ENCODE data around the gene BNC2. TPM values are rescaled to one million over a fixed set of nuclear protein-coding genes. Genes with fewer than 3 reads are reported as not detected.

BNC2 gene
- total and polyA plus RNA-seq, 2 experiments from 2014 or later, result 19.3 to 20.7 TPM

- TF ChIP-seq, protein P1, sequence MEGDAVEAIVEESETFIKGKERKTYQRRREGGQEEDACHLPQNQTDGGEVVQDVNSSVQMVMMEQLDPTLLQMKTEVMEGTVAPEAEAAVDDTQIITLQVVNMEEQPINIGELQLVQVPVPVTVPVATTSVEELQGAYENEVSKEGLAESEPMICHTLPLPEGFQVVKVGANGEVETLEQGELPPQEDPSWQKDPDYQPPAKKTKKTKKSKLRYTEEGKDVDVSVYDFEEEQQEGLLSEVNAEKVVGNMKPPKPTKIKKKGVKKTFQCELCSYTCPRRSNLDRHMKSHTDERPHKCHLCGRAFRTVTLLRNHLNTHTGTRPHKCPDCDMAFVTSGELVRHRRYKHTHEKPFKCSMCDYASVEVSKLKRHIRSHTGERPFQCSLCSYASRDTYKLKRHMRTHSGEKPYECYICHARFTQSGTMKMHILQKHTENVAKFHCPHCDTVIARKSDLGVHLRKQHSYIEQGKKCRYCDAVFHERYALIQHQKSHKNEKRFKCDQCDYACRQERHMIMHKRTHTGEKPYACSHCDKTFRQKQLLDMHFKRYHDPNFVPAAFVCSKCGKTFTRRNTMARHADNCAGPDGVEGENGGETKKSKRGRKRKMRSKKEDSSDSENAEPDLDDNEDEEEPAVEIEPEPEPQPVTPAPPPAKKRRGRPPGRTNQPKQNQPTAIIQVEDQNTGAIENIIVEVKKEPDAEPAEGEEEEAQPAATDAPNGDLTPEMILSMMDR (IDR thresholded peaks at IDR 0.05; ENCODE audit: poor library complexity), result no peak
- TF ChIP-seq EZH2 (IDR thresholded peaks at IDR 0.05; ENCODE audit: borderline replicate concordance), result no peak
- no peak for TF ChIP-seq EZH2phosphoT487 (IDR thresholded peaks at IDR 0.05; ENCODE audit: low read depth, severe bottlenecking, unreplicated experiment)
- H3K36me3 ChIP-seq (replicated peaks; ENCODE audit: insufficient read depth, low read depth), result no peaks in the 10 kb centered on the region
- peak; percentile 22 for DNase-seq (ENCODE audit: low spot score)
- H3K4me3 ChIP-seq, result no peak overlapping the region
- H4K20me1 ChIP-seq (ENCODE audit: insufficient read depth, poor library complexity, severe bottlenecking), result no peaks in the 10 kb centered on the region
- no peaks in the 10 kb centered on the region for H3K9me2 ChIP-seq (replicated peaks; ENCODE audit: insufficient read depth)
- no peak overlapping the region for H2AFZ ChIP-seq
- H3K9me3 ChIP-seq (ENCODE audit: low read depth), result no peaks in the 10 kb centered on the region
- no peaks in the 10 kb centered on the region for H3K79me2 ChIP-seq
- no peak overlapping the region for H3K27ac ChIP-seq
- H3K4me2 ChIP-seq, result no peak overlapping the region
- peaks cover 19% of the 10 kb centered on the region for H3K4me1 ChIP-seq (ENCODE audit: insufficient read depth)
- H3K27me3 ChIP-seq, result no peaks in the 10 kb centered on the region
- 72% methylated on average over 13 of the region's 13 CpGs for WGBS (ENCODE audit: low lambda C conversion rate, missing lambda C conversion rate)
These were observed 339.5 kb downstream of the BNC2 start for GRCh38 chr9:16530669-16531642.

DNA sequence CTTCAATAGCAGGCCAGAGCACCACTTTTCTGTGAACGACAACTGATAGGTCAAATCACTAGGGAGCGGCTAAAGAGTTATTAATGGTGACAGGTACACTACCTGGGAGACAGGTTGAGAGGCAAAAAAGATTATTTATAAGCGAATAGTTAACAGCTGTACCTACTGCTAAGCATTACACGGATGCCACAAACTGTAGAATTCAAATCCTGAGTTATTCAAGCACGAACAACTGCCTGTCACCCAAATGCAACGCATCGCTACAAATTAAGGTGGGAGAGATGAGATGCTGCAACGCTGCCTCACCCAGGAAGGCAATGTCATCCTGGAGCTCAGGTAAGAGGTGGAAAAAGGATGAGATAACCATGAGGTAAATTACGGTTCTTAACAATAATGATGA lies 342.9 kb downstream of the BNC2 start:
- no peaks in the 10 kb centered on the region for H3K9me3 ChIP-seq (ENCODE audit: low read depth)
- H3K36me3 ChIP-seq (replicated peaks; ENCODE audit: insufficient read depth, low read depth), result no peaks in the 10 kb centered on the region
- peaks cover 21% of the 10 kb centered on the region for H3K4me1 ChIP-seq (ENCODE audit: insufficient read depth)
- TF ChIP-seq, protein P1 (IDR thresholded peaks at IDR 0.05; ENCODE audit: poor library complexity), result no peak
- TF ChIP-seq EZH2 (IDR thresholded peaks at IDR 0.05; ENCODE audit: borderline replicate concordance) (no peak), EZH2phosphoT487 (IDR thresholded peaks at IDR 0.05; ENCODE audit: low read depth, severe bottlenecking, unreplicated experiment) (no peak)
- H3K27ac ChIP-seq, result no peak overlapping the region
- no peaks in the 10 kb centered on the region for H3K27me3 ChIP-seq
- H4K20me1 ChIP-seq (ENCODE audit: insufficient read depth, poor library complexity, severe bottlenecking), result no peaks in the 10 kb centered on the region
- H3K4me2 ChIP-seq, result no peak overlapping the region
- H3K4me3 ChIP-seq, result no peak overlapping the region
- H3K79me2 ChIP-seq, result peaks cover 3% of the 10 kb centered on the region
- no peak overlapping the region for H2AFZ ChIP-seq
- 90% methylated on average over 9 of the region's 9 CpGs for WGBS (ENCODE audit: low lambda C conversion rate, missing lambda C conversion rate)
- DNase-seq (ENCODE audit: low spot score), result no peak
- H3K9me2 ChIP-seq (replicated peaks; ENCODE audit: insufficient read depth), result no peaks in the 10 kb centered on the region

GRCh38 chr9:16526380-16526779 lies 344.1 kb downstream of the BNC2 start:
- Histone ChIP-seq H3K9me3 (ENCODE audit: low read depth) (no peaks in the 10 kb centered on the region), H4K20me1 (ENCODE audit: insufficient read depth, poor library complexity, severe bottlenecking) (no peaks in the 10 kb centered on the region), H3K9me2 (replicated peaks; ENCODE audit: insufficient read depth) (no peaks in the 10 kb centered on the region), H3K4me2 (no peak overlapping the region), H3K4me1 (ENCODE audit: insufficient read depth) (peaks cover 18% of the 10 kb centered on the region), H3K4me3 (no peak overlapping the region), H3K27me3 (no peaks in the 10 kb centered on the region), H3K27ac (no peak overlapping the region), H3K36me3 (replicated peaks; ENCODE audit: insufficient read depth, low read depth) (no peaks in the 10 kb centered on the region), H3K79me2 (peaks cover 3% of the 10 kb centered on the region), H2AFZ (no peak overlapping the region)
- DNase-seq (ENCODE audit: low spot score), result no peak
- whole genome bisulfite sequencing (ENCODE audit: low lambda C conversion rate, missing lambda C conversion rate), result 61% methylated on average over 3 of the region's 3 CpGs
- TF ChIP-seq, protein P1 (IDR thresholded peaks at IDR 0.05; ENCODE audit: poor library complexity), result no peak
- TF ChIP-seq EZH2phosphoT487 (IDR thresholded peaks at IDR 0.05; ENCODE audit: low read depth, severe bottlenecking, unreplicated experiment), result no peak
- no peak for TF ChIP-seq EZH2 (IDR thresholded peaks at IDR 0.05; ENCODE audit: borderline replicate concordance)
